GM19193 (cell line): ENCODE data around the gene FNDC11.

Experiments
- POLR2A ChIP-seq: IDR thresholded peaks from 4 replicates; pipeline ENCODE4 v1.6.1; 2011; ENCODE audit not compliant: insufficient read depth, insufficient read length; ENCODE audit errors: extremely low read depth

The FNDC11 gene

DNA sequence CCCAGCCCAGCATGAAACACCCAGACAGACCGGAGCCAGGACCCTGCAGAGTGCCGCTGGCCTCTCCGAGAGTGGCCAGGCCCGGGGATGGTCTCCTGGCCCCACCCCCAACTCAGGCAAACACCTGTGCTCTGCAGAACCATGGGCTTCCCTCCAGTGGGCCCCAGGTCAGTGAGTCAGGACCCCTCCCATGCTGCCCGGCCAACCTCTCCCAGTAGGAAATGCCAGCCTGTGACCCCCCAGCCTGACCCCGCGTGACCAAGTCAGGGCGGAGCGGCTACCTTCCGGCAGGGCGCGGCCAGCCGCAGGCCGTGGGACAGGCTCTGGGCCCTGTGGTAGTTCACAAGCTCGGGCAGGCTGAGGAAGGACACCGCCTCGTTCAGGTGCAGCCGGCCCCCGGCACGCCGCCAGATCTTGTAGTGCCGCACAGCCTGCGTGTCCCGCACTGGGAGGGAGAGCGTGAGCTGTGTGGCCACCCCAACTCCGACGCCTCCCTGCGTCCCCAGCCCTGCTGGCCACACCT, 20.0 kb upstream of the FNDC11 start:
- no peak for TF ChIP-seq POLR2A

- no peak for TF ChIP-seq POLR2A
These were observed 19.5 kb upstream of the FNDC11 start for GRCh38 chr20:63534427-63534830.

- TF ChIP-seq POLR2A, result no peak
These were observed 18.9 kb upstream of the FNDC11 start for GRCh38 chr20:63534831-63535651.

- no peak for TF ChIP-seq POLR2A
These were observed 17.6 kb upstream of the FNDC11 start for GRCh38 chr20:63536241-63536977.

DNA sequence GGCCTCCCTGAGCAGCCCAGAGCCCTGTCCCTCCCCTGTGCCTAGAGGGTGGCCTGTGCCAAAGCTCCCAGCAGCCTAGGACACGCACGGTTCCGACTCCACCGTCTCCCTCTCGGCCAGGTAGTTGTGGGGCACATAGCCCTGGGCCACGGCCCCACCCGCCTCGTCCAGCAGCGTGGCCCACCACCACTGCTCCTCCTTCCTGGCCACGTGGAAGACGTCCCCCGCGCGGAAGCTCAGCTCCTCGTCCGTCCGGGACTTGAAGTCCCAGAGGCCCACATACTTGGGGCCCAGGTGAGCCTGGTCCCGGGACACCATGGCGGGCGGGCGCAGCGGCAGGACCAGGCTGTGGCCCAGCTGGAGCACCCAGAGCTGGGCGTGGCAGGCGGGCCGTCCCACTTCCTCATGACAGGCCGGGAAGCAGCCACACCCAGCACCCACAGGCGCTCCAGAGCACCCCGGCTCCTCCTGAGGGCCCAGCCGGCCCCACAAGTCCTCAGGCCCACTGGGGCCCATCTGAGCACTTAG, 16.9 kb upstream of the FNDC11 start, which contains the start of gene PTK6:
TSS of gene PTK6 (minus strand) at position 380 of the 528 bp plus-strand sequence. CDS start at position 318, 62 bp downstream.
- no peak for TF ChIP-seq POLR2A

GRCh38 chr20:63537525-63538203, 16.3 kb upstream of the FNDC11 start:
- TF ChIP-seq POLR2A, result peak; percentile 75

GRCh38 chr20:63538204-63539091, 15.5 kb upstream of the FNDC11 start:
- no peak for TF ChIP-seq POLR2A

GRCh38 chr20:63539092-63539430, 14.9 kb upstream of the FNDC11 start:
- TF ChIP-seq POLR2A, result no peak

- TF ChIP-seq POLR2A, result no peak
These were observed 14.3 kb upstream of the FNDC11 start for GRCh38 chr20:63539441-63540370.

GRCh38 chr20:63540417-63541186, 13.4 kb upstream of the FNDC11 start:
- no peak for TF ChIP-seq POLR2A

DNA sequence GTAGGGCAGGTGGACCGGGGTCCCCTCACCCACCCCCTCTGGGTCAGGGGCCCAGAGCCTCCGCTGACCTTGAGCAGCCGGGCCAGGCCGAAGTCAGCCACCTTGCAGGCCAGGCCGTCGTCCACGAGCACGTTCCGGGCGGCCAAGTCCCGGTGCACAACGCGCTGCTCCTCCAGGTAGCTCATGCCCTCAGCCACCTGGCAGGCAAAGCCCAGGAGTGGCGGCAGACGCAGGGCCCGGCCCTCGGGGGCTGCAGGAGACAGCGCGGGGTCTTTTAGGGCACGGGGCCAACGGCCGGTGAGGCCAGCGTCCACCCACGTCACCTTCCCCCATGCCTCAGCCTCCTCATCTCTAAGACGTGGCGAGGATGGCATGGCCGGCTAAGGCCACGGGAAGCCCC, 12.6 kb upstream of the FNDC11 start:
- no peak for TF ChIP-seq POLR2A

GRCh38 chr20:63542031-63542559, 11.9 kb upstream of the FNDC11 start:
- TF ChIP-seq POLR2A, result no peak
